Transverse colon (tissue), 4 donors: ENCODE measurements around the gene DROSHA. TPM values are rescaled to one million over a fixed set of nuclear protein-coding genes. Genes with fewer than 3 reads are reported as not detected.

ENCODE experiments used
- DNase-seq: peaks from one replicate; pipeline ENCODE4 v3.0.0-alpha.2; 2019
- H3K27ac ChIP-seq, 4 donors: fragments of 200-600 bp; sonication (generic); 2 replicates each; pipeline ENCODE4 v1.5.1; 2016 to 2018; ENCODE audit warnings: inconsistent platforms in 4 of 4
- H3K27me3 ChIP-seq: fragments of 200-600 bp; sonication (generic); 2 replicates; pipeline ENCODE4 v1.5.1; 2017; ENCODE audit warnings: inconsistent platforms
- H3K36me3 ChIP-seq, 4 donors: fragments of 200-600 bp; sonication (generic); 2 replicates each; pipeline ENCODE4 v1.5.1; 2017 to 2019; ENCODE audit warnings: inconsistent platforms in 4 of 4
- H3K4me1 ChIP-seq, 4 donors: fragments of 200-600 bp; sonication (generic); 2 replicates each; pipeline ENCODE4 v1.5.1; 2017 to 2020; ENCODE audit warnings: inconsistent platforms in 4 of 4
- H3K4me3 ChIP-seq, 4 donors: fragments of 200-600 bp; sonication (generic); 1 replicate in 1 of 4; 2 replicates in 3 of 4; pipeline versions ENCODE4 v1.5.1 to v1.6.1; 2017 to 2019; ENCODE audit warnings: inconsistent platforms in 4 of 4
- H3K9me3 ChIP-seq, 2 donors: fragments of 200-600 bp; sonication (generic); 2 replicates each; pipeline ENCODE4 v1.5.1; 2017 to 2019; ENCODE audit warnings: inconsistent platforms in 2 of 2
- EP300 ChIP-seq: sonication (generic); formaldehyde crosslinking; IDR thresholded peaks from one replicate; pipeline ENCODE4 v1.6.1; 2017; ENCODE audit warnings: antibody characterized with exemption, low read depth
- POLR2A ChIP-seq: fragments of 450-650 bp; IDR thresholded peaks from one replicate; pipeline ENCODE4 v1.6.1; 2016; ENCODE audit warnings: antibody characterized with exemption, mild to moderate bottlenecking, moderate library complexity
- POLR2AphosphoS5 ChIP-seq, 3 donors: sonication (generic); formaldehyde crosslinking; IDR thresholded peaks; one replicate each; pipeline ENCODE4 v1.6.1; 2016; ENCODE audit warnings: antibody characterized with exemption in 3 of 3
- WGBS, 2 donors: methylation state at CpG; one replicate each; pipeline ENCODE4 v1.1.5; 2018; ENCODE audit warnings: low coverage in 1 of 2; 5-methylcytosine and 5-hydroxymethylcytosine counted together
- in situ Hi-C, 4 donors: fragments of 200-750 bp; cut with MboI; loops; one replicate each; pipeline versions ENCODE4 v1.15.0 to v1.15.1; 2017; ENCODE audit warnings: low sequenced_read_pairs in 3 of 4, low pct_ligation_motif_present in 1 of 4, low pct_unique_long_range_greater_than_20kb in 1 of 4
- intact Hi-C: fragments of 100-400 bp; cut with DNase I; formaldehyde crosslinking; loops from one replicate; pipeline ENCODE4 v1.15.1; 2023; ENCODE audit warnings: low total_unique reads
- total RNA-seq, 4 donors: library from RNA; depleted of rRNA; stranded (reverse); fragments of >200 nt; gene quantifications; one replicate each; pipeline ENCODE4 v1.1.0, GENCODE V29; 2016
- TF ChIP-seq, protein P1 (sequence below), 5 experiments: fragments of 200-600 bp in 3 of 5; fragments of 450-650 bp in 2 of 5; sonication (generic) in 3 of 5; IDR thresholded peaks; 1 replicate in 2 of 5; 2 replicates in 3 of 5; pipeline ENCODE4 v1.5.1; 2016 to 2017; ENCODE audit warnings: antibody characterized with exemption in 5 of 5, inconsistent platforms in 3 of 5, mild to moderate bottlenecking in 2 of 5, moderate library complexity in 1 of 5

Gene DROSHA
- total RNA-seq, 4 donors from 2014 or later = 32.2 to 503 (median 47.4) TPM

DNA sequence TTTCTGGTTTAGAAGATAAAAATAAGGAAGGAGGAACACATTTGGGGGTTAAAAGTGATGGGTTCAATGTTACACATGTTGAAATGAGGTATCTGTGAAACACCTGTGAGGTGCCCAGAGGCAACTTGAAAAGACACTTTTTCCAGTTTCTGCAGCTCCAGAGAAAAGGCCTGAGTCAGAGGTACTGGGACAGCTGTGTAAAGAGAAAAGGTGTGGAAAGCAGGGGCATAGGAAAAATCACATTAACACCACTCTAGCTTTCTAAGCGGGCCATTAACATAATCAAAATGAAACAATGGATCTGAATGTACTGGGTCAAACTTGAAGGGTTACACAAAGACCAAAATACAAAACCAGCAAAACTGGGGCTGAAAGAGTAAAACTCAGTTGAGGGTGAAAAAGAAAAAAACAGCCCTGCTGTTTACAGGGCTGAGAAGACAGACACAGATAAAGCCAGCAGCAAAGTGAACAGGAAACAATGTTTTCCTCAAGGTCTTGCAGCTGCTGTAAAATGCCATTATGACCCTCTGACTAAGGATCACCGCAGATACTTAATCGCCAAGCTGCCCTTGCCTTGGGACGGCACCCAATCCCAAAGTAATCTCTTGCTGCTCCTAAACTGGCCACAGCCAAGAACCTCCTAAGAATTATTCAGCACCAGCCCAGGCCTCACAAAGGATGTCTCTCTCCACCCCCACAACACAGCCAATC is 104.7 kb downstream of the DROSHA start:
- no peaks in the 10 kb centered on the region for H3K27me3 ChIP-seq
- no peaks in the 10 kb centered on the region for H3K4me1 ChIP-seq
- 89% methylated on average over 1 to 4 of the region's 4 CpGs for WGBS, 2 donors
- no peak overlapping the region for H3K4me3 ChIP-seq
- no peak for DNase-seq
- H3K36me3 ChIP-seq = peaks cover 0 to 24% (median 3%) of the 10 kb centered on the region in 4 donors
- H3K9me3 ChIP-seq = no peaks in the 10 kb centered on the region
- in situ Hi-C loops (no loop called here), intact Hi-C loops (no loop called here)
- no peak overlapping the region for H3K27ac ChIP-seq
- TF ChIP-seq POLR2AphosphoS5 (IDR thresholded peaks at IDR 0.05) (no peak), EP300 (no peak), POLR2A (no peak)
- TF ChIP-seq, protein P1, sequence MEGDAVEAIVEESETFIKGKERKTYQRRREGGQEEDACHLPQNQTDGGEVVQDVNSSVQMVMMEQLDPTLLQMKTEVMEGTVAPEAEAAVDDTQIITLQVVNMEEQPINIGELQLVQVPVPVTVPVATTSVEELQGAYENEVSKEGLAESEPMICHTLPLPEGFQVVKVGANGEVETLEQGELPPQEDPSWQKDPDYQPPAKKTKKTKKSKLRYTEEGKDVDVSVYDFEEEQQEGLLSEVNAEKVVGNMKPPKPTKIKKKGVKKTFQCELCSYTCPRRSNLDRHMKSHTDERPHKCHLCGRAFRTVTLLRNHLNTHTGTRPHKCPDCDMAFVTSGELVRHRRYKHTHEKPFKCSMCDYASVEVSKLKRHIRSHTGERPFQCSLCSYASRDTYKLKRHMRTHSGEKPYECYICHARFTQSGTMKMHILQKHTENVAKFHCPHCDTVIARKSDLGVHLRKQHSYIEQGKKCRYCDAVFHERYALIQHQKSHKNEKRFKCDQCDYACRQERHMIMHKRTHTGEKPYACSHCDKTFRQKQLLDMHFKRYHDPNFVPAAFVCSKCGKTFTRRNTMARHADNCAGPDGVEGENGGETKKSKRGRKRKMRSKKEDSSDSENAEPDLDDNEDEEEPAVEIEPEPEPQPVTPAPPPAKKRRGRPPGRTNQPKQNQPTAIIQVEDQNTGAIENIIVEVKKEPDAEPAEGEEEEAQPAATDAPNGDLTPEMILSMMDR (IDR thresholded peaks at IDR 0.05) = no peak

DNA sequence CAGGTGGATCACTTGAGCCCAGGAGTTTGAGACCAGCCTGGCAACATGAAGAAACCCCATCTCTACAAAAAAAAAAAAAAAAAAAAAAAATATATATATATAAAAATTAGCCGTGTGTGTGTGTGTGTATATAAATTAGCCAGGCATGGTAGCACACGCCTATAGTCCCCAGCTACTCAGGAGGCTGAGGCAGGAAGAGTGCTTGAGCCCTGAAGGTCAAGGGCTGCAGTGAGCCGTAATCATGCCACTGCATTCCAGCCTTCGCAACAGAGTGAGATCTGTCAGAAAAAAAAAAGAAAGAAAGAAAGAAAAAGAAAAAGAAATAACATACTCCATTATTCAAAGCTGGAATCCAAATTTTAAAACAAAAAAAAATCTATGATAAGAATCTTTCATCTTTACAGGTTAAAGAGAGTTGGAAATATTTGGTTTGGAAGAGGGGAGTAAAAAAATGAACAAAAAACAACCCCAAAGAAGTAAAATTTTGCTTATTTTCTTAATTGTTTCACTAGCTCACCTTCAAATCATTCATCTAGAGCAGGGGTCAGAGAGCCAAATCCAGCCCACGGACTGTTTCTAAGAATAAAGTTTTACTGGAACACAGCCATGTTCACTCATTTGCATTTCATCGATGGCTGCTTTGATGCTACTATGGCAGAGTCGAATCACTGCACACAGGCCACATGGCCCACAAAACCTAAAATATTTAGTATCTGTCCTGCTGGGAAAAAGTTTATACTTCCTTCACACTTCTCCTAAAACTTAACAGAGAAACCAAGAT is 109.9 kb downstream of the DROSHA start:
- no peak for DNase-seq
- no peak for TF ChIP-seq POLR2AphosphoS5 (IDR thresholded peaks at IDR 0.05)
- no peak for TF ChIP-seq EP300
- TF ChIP-seq, protein P1 (IDR thresholded peaks at IDR 0.05) = no peak
- TF ChIP-seq POLR2A = no peak
- Histone ChIP-seq H3K9me3 (no peaks in the 10 kb centered on the region), H3K36me3 (peaks cover 0 to 56% (median 17%) of the 10 kb centered on the region in 4 donors), H3K27me3 (no peaks in the 10 kb centered on the region), H3K27ac (no peak overlapping the region), H3K4me3 (no peak overlapping the region), H3K4me1 (no peaks in the 10 kb centered on the region)
- in situ Hi-C loops = no loop called here
- WGBS, 2 donors = 74 to 81% methylated on average over 3 to 7 of the region's 7 CpGs
- intact Hi-C loops = no loop called here

DNA sequence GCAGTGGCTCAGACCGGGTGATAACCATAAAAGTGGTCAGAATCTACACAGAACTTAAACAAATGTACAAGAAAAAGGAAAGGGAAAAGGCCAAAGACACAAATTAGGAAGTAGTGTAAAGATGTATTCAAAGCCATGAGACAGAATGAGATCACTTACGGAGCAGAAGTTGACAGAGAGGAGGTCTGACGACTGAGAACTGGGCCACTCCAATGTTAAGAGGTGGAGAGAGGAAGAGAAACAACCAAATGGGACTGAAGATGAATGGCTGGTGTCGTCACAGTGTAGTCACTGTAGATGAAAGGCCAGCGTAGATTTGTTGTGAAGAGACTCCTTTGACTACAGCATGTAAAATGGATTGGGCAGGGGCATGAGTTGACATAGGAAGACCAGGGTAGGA is 114.4 kb downstream of the DROSHA start:
- no peak for DNase-seq
- no peaks in the 10 kb centered on the region for H3K9me3 ChIP-seq
- in situ Hi-C loops (no loop called here), intact Hi-C loops (no loop called here)
- H3K36me3 ChIP-seq = peaks cover 0 to 40% (median 16%) of the 10 kb centered on the region in 4 donors
- H3K27ac ChIP-seq = no peak overlapping the region
- H3K27me3 ChIP-seq = no peaks in the 10 kb centered on the region
- no peak overlapping the region for H3K4me3 ChIP-seq
- WGBS, 2 donors = 90 to 100% methylated on average over 5 of the region's 5 CpGs
- no peaks in the 10 kb centered on the region for H3K4me1 ChIP-seq
- TF ChIP-seq, protein P1 (IDR thresholded peaks at IDR 0.05) = no peak
- TF ChIP-seq POLR2A = no peak
- no peak for TF ChIP-seq EP300
- TF ChIP-seq POLR2AphosphoS5 (IDR thresholded peaks at IDR 0.05) = no peak

DNA sequence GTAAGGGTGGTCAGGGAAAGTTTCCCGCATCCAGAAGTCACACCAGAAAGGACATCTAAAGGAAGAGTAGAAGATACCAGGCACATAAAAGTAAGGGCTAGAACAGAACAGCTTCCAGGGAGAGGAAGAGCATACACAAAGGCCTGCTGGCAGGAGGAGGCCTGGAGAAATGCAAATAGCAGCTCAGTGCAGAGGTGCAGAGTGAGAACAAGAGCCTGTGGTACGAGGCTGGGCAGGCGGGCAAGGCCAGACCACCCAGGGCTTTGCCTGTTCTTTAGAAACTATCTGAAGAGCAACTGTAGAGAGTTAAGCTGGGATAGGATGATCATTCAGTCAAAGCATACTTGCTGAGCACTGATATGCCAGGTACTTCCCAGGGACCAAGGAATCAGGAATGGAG is 115.3 kb downstream of the DROSHA start:
- Histone ChIP-seq H3K36me3 (peaks cover 0 to 33% (median 14%) of the 10 kb centered on the region in 4 donors), H3K4me1 (no peaks in the 10 kb centered on the region), H3K9me3 (no peaks in the 10 kb centered on the region), H3K4me3 (no peak overlapping the region), H3K27ac (no peak overlapping the region), H3K27me3 (no peaks in the 10 kb centered on the region)
- intact Hi-C loops (no loop called here), in situ Hi-C loops (no loop called here)
- TF ChIP-seq POLR2A (no peak), EP300 (no peak), POLR2AphosphoS5 (IDR thresholded peaks at IDR 0.05) (no peak)
- WGBS, 2 donors = 86 to 93% methylated on average over 1 to 3 of the region's 3 CpGs
- DNase-seq = no peak
